Loucy (cell line): ENCODE measurements around the gene SPATA13.
"Not testable (repeated sequence)": the region's sequence is repeated elsewhere in the genome, so short reads cannot be mapped to it uniquely, and the experiment has no call there.

Experiments
- H2AFZ ChIP-seq: fragments of 200-600 bp; sonication (generic); 2 replicates; pipeline ENCODE4 v1.6.0; 2016; ENCODE audit warnings: antibody characterized with exemption, mild to moderate bottlenecking, low read length, moderate library complexity
- H3F3A ChIP-seq: fragments of 200-600 bp; 2 replicates; pipeline ENCODE4 v1.6.0; 2016; ENCODE audit warnings: antibody characterized with exemption, low read depth, mild to moderate bottlenecking
- H3K27me3 ChIP-seq: fragments of 200-600 bp; sonication (generic); 2 replicates; pipeline ENCODE4 v1.6.1; 2014; ENCODE audit warnings: low read length, mild to moderate bottlenecking; ENCODE audit not compliant: insufficient read depth, poor library complexity, severe bottlenecking
- H3K36me3 ChIP-seq: fragments of 200-600 bp; sonication (generic); 2 replicates; pipeline ENCODE4 v1.6.1; 2016; ENCODE audit warnings: low read length; ENCODE audit not compliant: insufficient read depth
- H3K4me1 ChIP-seq: fragments of 200-600 bp; sonication (generic); 2 replicates; pipeline ENCODE4 v1.5.1; 2014; ENCODE audit warnings: low read length, mild to moderate bottlenecking; ENCODE audit not compliant: insufficient read depth, poor library complexity, severe bottlenecking
- H3K4me2 ChIP-seq: fragments of 200-600 bp; sonication (generic); 2 replicates; pipeline ENCODE4 v1.6.0; 2014; ENCODE audit warnings: antibody characterized with exemption, low read length, low read depth, mild to moderate bottlenecking; ENCODE audit not compliant: poor library complexity, severe bottlenecking
- H3K4me3 ChIP-seq: fragments of 200-600 bp; sonication (generic); 2 replicates; pipeline ENCODE4 v1.5.1; 2014; ENCODE audit warnings: low read length, mild to moderate bottlenecking, mixed read lengths; ENCODE audit not compliant: poor library complexity, severe bottlenecking
- H3K79me2 ChIP-seq: fragments of 200-600 bp; sonication (generic); 2 replicates; pipeline ENCODE4 v1.6.1; 2014; ENCODE audit warnings: low read length; ENCODE audit not compliant: insufficient read depth
- H3K9ac ChIP-seq: fragments of 200-600 bp; sonication (generic); 2 replicates; pipeline ENCODE4 v1.6.0; 2014; ENCODE audit warnings: mild to moderate bottlenecking, low read depth, low read length, moderate library complexity; ENCODE audit not compliant: poor library complexity, severe bottlenecking
- H3K9me2 ChIP-seq: fragments of 200-600 bp; sonication (generic); replicated peaks from 2 replicates; pipeline ENCODE4 v1.6.1; 2016; ENCODE audit warnings: low read depth, low read length, mixed read lengths
- H3K9me3 ChIP-seq: fragments of 200-600 bp; sonication (generic); 2 replicates; pipeline ENCODE4 v1.6.1; 2014; ENCODE audit warnings: mild to moderate bottlenecking, antibody characterized with exemption, low read length, low read depth; ENCODE audit not compliant: insufficient read depth
- H4K20me1 ChIP-seq: fragments of 200-600 bp; sonication (generic); 2 replicates; pipeline ENCODE4 v1.6.0; 2014; ENCODE audit warnings: antibody characterized with exemption, low read length, mild to moderate bottlenecking; ENCODE audit not compliant: insufficient read depth, poor library complexity, severe bottlenecking
- CTCF ChIP-seq: fragments of 200-600 bp; sonication (generic); conservative IDR thresholded peaks from 2 replicates; pipeline ENCODE4 v1.5.1; 2014; ENCODE audit warnings: mild to moderate bottlenecking, antibody characterized with exemption, low read length
- EZH2phosphoT487 ChIP-seq: fragments of 200-600 bp; IDR thresholded peaks from 2 replicates; pipeline ENCODE4 v1.6.1; 2018; ENCODE audit warnings: antibody characterized with exemption, mild to moderate bottlenecking, moderate library complexity, borderline replicate concordance

The SPATA13 gene

GRCh38 chr13:24216176-24216575 lies 55.7 kb downstream of the SPATA13 start:
- no peak overlapping the region for H3K4me2 ChIP-seq
- peaks cover 41% of the 10 kb centered on the region for H3K4me1 ChIP-seq

GRCh38 chr13:24216779-24217178 lies 56.3 kb downstream of the SPATA13 start:
- H3K9me3 ChIP-seq, H3F3A ChIP-seq, H3K36me3 ChIP-seq, H3K9me2 ChIP-seq, H3K4me3 ChIP-seq, H3K27me3 ChIP-seq, H3K9ac ChIP-seq, H3K4me2 ChIP-seq, H4K20me1 ChIP-seq, H2AFZ ChIP-seq: not testable (repeated sequence)
- peaks cover 71% of the 10 kb centered on the region for H3K79me2 ChIP-seq
- H3K4me1 ChIP-seq = peaks cover 41% of the 10 kb centered on the region

More at GRCh38 chr13:24216176-24216575, 55.7 kb downstream of the SPATA13 start:
- Histone ChIP-seq H3K27me3 (no peaks in the 10 kb centered on the region), H3K9me2 (no peaks in the 10 kb centered on the region), H2AFZ (no peak overlapping the region), H3K36me3 (no peaks in the 10 kb centered on the region), H3K4me3 (no peak overlapping the region), H4K20me1 (peaks cover 2% of the 10 kb centered on the region), H3K79me2 (peaks cover 74% of the 10 kb centered on the region), H3K9ac (no peak overlapping the region), H3F3A (peaks cover 3% of the 10 kb centered on the region; the same call in 1 of the 2 replicates), H3K9me3 (no peaks in the 10 kb centered on the region)
- TF ChIP-seq CTCF = no peak
- no peak for TF ChIP-seq EZH2phosphoT487

- Histone ChIP-seq H3K36me3 (no peaks in the 10 kb centered on the region; the same call in 1 of the 2 replicates), H3K4me2 (peak overlapping the region; percentile 59), H3K4me1 (peaks cover 41% of the 10 kb centered on the region), H3K4me3 (peak overlapping the region; percentile 15), H3K79me2 (peaks cover 68% of the 10 kb centered on the region), H3K9me2 (no peaks in the 10 kb centered on the region), H3F3A (peaks cover 3% of the 10 kb centered on the region; the same call in 1 of the 2 replicates), H2AFZ (no peak overlapping the region), H3K27me3 (no peaks in the 10 kb centered on the region), H4K20me1 (peaks cover 2% of the 10 kb centered on the region), H3K9me3 (no peaks in the 10 kb centered on the region), H3K9ac (peak overlapping the region; percentile 0)
- TF ChIP-seq CTCF = no peak
- TF ChIP-seq EZH2phosphoT487 = no peak
Measured at GRCh38 chr13:24217601-24218281, 57.2 kb downstream of the SPATA13 start.

DNA sequence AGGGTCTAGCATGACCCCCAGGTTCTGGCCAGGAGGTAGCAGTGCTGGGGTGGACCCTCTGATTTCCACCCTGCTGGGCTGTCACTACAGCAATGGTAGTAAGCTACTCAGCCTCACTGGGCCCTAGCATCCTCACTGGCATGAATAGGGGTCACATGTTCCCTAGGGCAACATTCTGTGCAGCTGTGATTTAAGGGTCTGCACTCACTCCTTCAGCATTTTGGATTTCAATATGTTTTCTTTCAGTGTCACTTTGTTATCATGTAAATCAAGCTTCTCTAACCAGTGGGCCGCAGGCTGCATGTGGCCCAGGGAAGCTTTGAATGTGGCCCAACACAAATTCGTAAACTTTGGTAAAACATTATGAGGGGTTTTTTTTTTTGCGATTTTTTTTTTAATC lies 57.8 kb downstream of the SPATA13 start:
- H3F3A ChIP-seq = peaks cover 3% of the 10 kb centered on the region; the same call in 1 of the 2 replicates
- no peaks in the 10 kb centered on the region for H3K27me3 ChIP-seq
- H3K36me3 ChIP-seq = peaks cover 5% of the 10 kb centered on the region; the same call in 1 of the 2 replicates
- H3K79me2 ChIP-seq = peaks cover 65% of the 10 kb centered on the region
- H2AFZ ChIP-seq = no peak overlapping the region
- no peak overlapping the region for H3K4me3 ChIP-seq
- TF ChIP-seq CTCF (no peak), EZH2phosphoT487 (no peak)
- no peaks in the 10 kb centered on the region for H3K9me2 ChIP-seq
- no peaks in the 10 kb centered on the region for H3K9me3 ChIP-seq
- peaks cover 41% of the 10 kb centered on the region for H3K4me1 ChIP-seq
- peak overlapping the region; percentile 0 for H3K9ac ChIP-seq
- peaks cover 2% of the 10 kb centered on the region for H4K20me1 ChIP-seq
- H3K4me2 ChIP-seq = peak overlapping the region; percentile 59
